ENCODE results near the gene HCFC1.

HCFC1 gene

DNA sequence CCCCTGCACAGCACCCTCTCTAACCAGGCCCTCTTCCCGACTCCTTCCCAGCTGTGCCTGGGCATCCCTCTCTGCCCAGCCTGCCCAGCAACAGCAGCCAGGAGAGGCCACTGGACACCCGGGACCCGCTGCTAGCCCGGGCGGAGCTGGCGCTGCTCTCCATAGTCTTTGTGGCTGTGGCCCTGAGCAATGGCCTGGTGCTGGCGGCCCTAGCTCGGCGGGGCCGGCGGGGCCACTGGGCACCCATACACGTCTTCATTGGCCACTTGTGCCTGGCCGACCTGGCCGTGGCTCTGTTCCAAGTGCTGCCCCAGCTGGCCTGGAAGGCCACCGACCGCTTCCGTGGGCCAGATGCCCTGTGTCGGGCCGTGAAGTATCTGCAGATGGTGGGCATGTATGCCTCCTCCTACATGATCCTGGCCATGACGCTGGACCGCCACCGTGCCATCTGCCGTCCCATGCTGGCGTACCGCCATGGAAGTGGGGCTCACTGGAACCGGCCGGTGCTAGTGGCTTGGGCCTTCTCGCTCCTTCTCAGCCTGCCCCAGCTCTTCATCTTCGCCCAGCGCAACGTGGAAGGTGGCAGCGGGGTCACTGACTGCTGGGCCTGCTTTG lies 66.0 kb downstream of the HCFC1 start:
- Histone ChIP-seq H3K27me3 (ENCODE audit: control insufficient read depth, insufficient read depth, low read length) (no peaks in the 10 kb centered on the region), H3K4me3 (ENCODE audit: low read length) (no peak overlapping the region), H3K4me1 (ENCODE audit: control insufficient read depth, insufficient read depth, low read length) (no peaks in the 10 kb centered on the region), H3K9me3 (ENCODE audit: control insufficient read depth, low read length) (no peaks in the 10 kb centered on the region), H3K36me3 (ENCODE audit: control insufficient read depth, insufficient read depth, low read length) (no peaks in the 10 kb centered on the region), H3K9ac (ENCODE audit: low read length) (no peak overlapping the region)

DNA sequence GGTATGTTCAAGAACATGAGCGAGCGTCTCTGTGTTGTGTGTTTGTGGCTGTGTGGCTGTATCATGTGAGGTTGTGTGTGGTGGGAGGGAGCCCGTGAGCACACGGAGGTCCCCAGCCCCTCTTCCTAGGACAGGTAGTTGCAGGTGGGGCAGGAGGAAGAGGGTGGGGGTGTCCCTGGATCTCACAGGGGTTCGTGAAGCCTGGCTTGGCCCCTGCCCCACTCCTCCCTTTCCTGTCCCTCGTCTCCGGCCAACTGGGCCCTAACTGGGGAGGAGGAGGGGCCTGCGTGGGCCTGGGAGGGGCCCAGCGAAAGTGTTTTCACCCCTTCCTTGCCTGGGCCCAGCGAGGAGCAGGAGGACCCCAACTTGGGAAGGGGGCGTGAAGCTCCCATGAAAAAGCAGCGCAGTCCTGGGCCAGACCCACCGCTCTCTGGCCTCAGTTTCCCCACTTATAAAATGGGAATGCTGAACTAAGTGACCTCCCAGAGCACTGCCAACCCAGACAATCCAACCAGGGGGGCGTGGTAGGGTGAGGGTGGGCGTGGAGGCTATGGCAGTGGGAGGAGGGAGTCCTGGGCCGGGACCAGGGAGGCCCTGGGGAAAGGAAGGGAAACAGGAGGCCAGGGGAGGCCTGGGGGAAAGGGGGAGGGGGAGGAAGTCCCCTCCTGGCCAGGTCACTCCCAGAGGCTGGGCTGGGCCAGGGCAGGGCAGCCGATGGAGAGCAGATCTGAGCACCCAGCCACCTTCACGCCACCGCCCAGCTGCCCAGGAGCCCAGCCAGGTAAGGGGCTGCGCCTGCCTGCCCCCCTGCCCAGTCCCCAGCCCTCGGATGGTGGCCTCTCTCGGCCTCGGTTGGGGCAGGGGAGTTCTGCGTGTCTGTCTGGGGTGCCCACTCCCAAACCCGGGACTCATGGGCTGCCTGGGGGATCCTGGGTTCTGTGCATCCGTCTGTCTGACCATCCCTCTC lies 67.3 kb downstream of the HCFC1 start, which contains the start of gene AVPR2:
AVPR2 (plus strand) TSS at position 683 of the 967 bp plus-strand sequence. CDS start 473 bp downstream, outside the sequence.
- no peak within 1 kb of the TSS for H3K4me3 ChIP-seq (ENCODE audit: low read length)
- H3K36me3 ChIP-seq (ENCODE audit: control insufficient read depth, insufficient read depth, low read length), result no peaks in the 10 kb centered on the region
- H3K27me3 ChIP-seq (ENCODE audit: control insufficient read depth, insufficient read depth, low read length), result no peaks in the 10 kb centered on the region
- no peaks in the 10 kb centered on the region for H3K4me1 ChIP-seq (ENCODE audit: control insufficient read depth, insufficient read depth, low read length)
- no peak within 1 kb of the TSS for H3K9ac ChIP-seq (ENCODE audit: low read length)
- no peaks in the 10 kb centered on the region for H3K9me3 ChIP-seq (ENCODE audit: control insufficient read depth, low read length)

- Histone ChIP-seq H3K4me3 (ENCODE audit: low read length) (no peak overlapping the region), H3K27me3 (ENCODE audit: control insufficient read depth, insufficient read depth, low read length) (no peaks in the 10 kb centered on the region), H3K9me3 (ENCODE audit: control insufficient read depth, low read length) (no peaks in the 10 kb centered on the region), H3K4me1 (ENCODE audit: control insufficient read depth, insufficient read depth, low read length) (no peaks in the 10 kb centered on the region), H3K36me3 (ENCODE audit: control insufficient read depth, insufficient read depth, low read length) (no peaks in the 10 kb centered on the region), H3K9ac (ENCODE audit: low read length) (no peak overlapping the region)
Measured at GRCh38 chrX:153903238-153903980, 68.2 kb downstream of the HCFC1 start.

- Histone ChIP-seq H3K9me3 (ENCODE audit: control insufficient read depth, low read length) (no peaks in the 10 kb centered on the region), H3K9ac (ENCODE audit: low read length) (no peak overlapping the region), H3K27me3 (ENCODE audit: control insufficient read depth, insufficient read depth, low read length) (no peaks in the 10 kb centered on the region), H3K4me1 (ENCODE audit: control insufficient read depth, insufficient read depth, low read length) (no peaks in the 10 kb centered on the region), H3K4me3 (ENCODE audit: low read length) (no peak overlapping the region), H3K36me3 (ENCODE audit: control insufficient read depth, insufficient read depth, low read length) (no peaks in the 10 kb centered on the region)
Measured at GRCh38 chrX:153902385-153902784, 69.2 kb downstream of the HCFC1 start.

DNA sequence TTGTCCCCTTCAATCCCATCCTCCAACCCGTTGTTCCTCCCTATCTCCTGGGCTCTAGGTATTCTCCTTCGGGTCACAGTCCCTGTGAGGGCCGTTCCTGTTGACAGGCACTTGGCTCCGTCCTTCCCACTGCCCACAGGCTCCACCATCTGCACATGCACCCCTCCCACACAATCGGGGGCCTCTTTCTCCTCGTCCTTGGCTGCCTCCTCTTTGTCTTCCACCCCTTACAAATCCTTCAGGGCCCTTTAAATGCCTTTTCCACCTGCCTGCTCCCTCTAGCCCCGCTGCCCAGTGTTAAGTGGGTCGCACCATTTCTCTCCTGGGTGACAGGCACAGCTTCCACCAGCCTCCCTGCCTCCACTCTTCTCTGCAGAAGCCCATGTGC lies 69.9 kb downstream of the HCFC1 start:
- no peaks in the 10 kb centered on the region for H3K4me1 ChIP-seq (ENCODE audit: control insufficient read depth, insufficient read depth, low read length)
- H3K9ac ChIP-seq (ENCODE audit: low read length), result no peak overlapping the region
- H3K36me3 ChIP-seq (ENCODE audit: control insufficient read depth, insufficient read depth, low read length), result no peaks in the 10 kb centered on the region
- H3K27me3 ChIP-seq (ENCODE audit: control insufficient read depth, insufficient read depth, low read length), result no peaks in the 10 kb centered on the region
- H3K4me3 ChIP-seq (ENCODE audit: low read length), result no peak overlapping the region
- no peaks in the 10 kb centered on the region for H3K9me3 ChIP-seq (ENCODE audit: control insufficient read depth, low read length)

DNA sequence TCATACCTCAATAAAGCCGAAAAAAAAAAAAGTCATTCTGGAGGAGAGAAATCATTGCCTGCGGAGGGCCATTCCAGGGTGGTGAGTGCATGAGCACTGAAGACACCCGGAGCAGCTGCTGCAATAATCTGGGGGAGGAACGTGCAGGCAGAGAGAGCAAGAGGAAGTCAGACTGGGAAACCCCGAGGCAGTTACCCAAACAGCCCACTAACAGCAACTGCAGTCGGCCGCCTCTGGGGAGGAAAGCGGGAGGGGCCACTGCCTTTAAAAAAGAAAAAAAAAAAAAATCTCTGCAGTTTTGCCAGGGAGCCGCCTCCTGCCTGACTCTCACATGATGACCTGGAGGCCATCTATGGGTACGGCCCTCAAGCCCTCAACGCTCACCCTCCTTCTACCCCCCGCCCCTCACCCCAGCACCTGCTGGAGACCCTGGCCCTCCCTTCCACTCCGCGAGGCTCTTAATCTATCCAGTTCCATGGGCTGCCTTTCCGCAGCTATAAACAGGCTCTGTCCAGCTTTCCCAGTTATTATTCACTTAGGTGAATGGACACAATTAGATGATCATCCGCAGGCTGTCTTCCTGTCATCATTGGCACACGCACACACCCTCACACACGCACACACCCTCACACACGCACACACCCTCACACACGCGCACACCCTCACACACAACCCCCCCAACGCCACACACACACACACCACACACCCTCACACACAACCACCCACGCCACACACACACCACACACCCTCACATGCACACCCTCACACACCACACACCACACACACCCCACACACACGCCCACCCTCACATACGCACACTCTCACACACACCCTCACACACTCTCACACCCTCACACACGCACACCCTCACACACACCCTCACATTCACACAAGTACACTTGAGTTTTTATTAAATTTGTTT lies 70.5 kb downstream of the HCFC1 start:
- Histone ChIP-seq H3K9ac (ENCODE audit: low read length) (no peak overlapping the region), H3K27me3 (ENCODE audit: control insufficient read depth, insufficient read depth, low read length) (no peaks in the 10 kb centered on the region), H3K4me3 (ENCODE audit: low read length) (no peak overlapping the region), H3K36me3 (ENCODE audit: control insufficient read depth, insufficient read depth, low read length) (no peaks in the 10 kb centered on the region), H3K9me3 (ENCODE audit: control insufficient read depth, low read length) (no peaks in the 10 kb centered on the region), H3K4me1 (ENCODE audit: control insufficient read depth, insufficient read depth, low read length) (no peaks in the 10 kb centered on the region)

DNA sequence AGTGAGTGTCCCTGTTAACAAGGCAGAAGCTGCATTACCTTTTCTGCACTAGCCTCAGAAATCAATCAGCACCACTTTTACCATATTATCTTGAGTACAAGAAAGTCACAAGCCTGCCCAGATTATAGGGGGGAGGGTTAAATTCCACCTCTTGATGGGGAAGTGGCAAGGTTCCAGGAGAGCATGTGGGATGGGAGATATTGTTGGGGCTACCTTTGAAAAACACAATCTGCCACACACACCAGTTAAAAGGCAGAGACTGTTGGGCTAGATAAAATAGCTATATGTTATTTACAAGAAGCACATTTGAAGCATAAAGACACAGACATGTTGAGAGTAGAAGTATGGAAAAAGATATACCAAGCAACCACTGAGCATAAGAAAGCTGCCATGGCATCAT lies 73.7 kb downstream of the HCFC1 start:
- no peaks in the 10 kb centered on the region for H3K27me3 ChIP-seq (ENCODE audit: control insufficient read depth, insufficient read depth, low read length)
- no peak overlapping the region for H3K4me3 ChIP-seq (ENCODE audit: low read length)
- H3K9me3 ChIP-seq (ENCODE audit: control insufficient read depth, low read length), result no peaks in the 10 kb centered on the region
- H3K9ac ChIP-seq (ENCODE audit: low read length), result no peak overlapping the region
- H3K36me3 ChIP-seq (ENCODE audit: control insufficient read depth, insufficient read depth, low read length), result no peaks in the 10 kb centered on the region
- H3K4me1 ChIP-seq (ENCODE audit: control insufficient read depth, insufficient read depth, low read length), result no peaks in the 10 kb centered on the region
